ENCODE measurements around the gene KIF1A. TPM values are rescaled to one million over a fixed set of nuclear protein-coding genes. Genes with fewer than 3 reads are reported as not detected.

The KIF1A gene
- polyA plus RNA-seq, 1 donor from 2014 or later = 63.4 TPM

DNA sequence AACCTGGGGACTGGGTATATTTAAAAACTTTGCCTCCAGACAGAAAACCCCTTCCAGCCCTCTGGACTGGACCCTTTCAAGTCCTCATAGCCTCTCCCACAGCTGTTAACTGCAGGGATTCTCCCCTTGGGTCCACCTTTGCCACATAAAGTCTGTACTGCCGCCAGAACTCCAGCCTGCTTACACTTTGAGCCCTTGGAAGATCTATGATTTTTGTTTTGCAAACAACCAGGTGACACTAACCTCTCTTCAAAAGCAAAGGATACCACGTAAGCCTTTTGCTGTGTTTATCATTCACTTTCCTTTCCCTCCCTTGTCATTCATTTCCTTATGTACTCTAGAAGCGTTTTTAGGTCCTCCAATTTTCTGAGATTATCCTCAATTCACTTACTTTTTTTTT, 44.5 kb upstream of the KIF1A start:
- Histone ChIP-seq H3K9me2 (ENCODE audit: insufficient read depth, low read length) (no peaks in the 10 kb centered on the region), H3K4me3 (ENCODE audit: low read length) (no peak overlapping the region), H3K27ac (ENCODE audit: low read length) (no peak overlapping the region), H3F3A (ENCODE audit: insufficient read depth, low read length, poor library complexity, severe bottlenecking) (no peaks in the 10 kb centered on the region), H3K9ac (ENCODE audit: low read length) (no peak overlapping the region), H3K27me3 (ENCODE audit: insufficient read depth, low read depth, low read length) (no peaks in the 10 kb centered on the region), H3K9me3 (ENCODE audit: low read length) (no peaks in the 10 kb centered on the region), H3K4me2 (ENCODE audit: low read length) (no peak overlapping the region), H3K36me3 (ENCODE audit: insufficient read depth, low read length) (no peaks in the 10 kb centered on the region), H4K20me1 (ENCODE audit: insufficient read depth) (no peaks in the 10 kb centered on the region), H3K79me2 (replicated peaks; ENCODE audit: insufficient read depth, low read length) (no peaks in the 10 kb centered on the region), H2AFZ (ENCODE audit: low read depth, low read length) (no peak overlapping the region)
- TF ChIP-seq TAF1 (IDR thresholded peaks at IDR 0.05; ENCODE audit: low read depth) = no peak
- no peak for TF ChIP-seq EP300 (conservative IDR thresholded peaks at IDR 0.05; ENCODE audit: poor library complexity, severe bottlenecking)
- TF ChIP-seq, protein P1, sequence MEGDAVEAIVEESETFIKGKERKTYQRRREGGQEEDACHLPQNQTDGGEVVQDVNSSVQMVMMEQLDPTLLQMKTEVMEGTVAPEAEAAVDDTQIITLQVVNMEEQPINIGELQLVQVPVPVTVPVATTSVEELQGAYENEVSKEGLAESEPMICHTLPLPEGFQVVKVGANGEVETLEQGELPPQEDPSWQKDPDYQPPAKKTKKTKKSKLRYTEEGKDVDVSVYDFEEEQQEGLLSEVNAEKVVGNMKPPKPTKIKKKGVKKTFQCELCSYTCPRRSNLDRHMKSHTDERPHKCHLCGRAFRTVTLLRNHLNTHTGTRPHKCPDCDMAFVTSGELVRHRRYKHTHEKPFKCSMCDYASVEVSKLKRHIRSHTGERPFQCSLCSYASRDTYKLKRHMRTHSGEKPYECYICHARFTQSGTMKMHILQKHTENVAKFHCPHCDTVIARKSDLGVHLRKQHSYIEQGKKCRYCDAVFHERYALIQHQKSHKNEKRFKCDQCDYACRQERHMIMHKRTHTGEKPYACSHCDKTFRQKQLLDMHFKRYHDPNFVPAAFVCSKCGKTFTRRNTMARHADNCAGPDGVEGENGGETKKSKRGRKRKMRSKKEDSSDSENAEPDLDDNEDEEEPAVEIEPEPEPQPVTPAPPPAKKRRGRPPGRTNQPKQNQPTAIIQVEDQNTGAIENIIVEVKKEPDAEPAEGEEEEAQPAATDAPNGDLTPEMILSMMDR (IDR thresholded peaks at IDR 0.05; ENCODE audit: poor library complexity, severe bottlenecking) = no peak
- no peak for TF ChIP-seq SMC3 (conservative IDR thresholded peaks at IDR 0.05; ENCODE audit: poor library complexity)
- TF ChIP-seq MXI1 (conservative IDR thresholded peaks at IDR 0.05; ENCODE audit: poor library complexity, severe bottlenecking) = no peak
- no peak for TF ChIP-seq POLR2AphosphoS5 (IDR thresholded peaks at IDR 0.05)
- TF ChIP-seq EZH2 (IDR thresholded peaks at IDR 0.05; ENCODE audit: borderline replicate concordance, insufficient read depth, low read length, poor library complexity, severe bottlenecking) = no peak

DNA sequence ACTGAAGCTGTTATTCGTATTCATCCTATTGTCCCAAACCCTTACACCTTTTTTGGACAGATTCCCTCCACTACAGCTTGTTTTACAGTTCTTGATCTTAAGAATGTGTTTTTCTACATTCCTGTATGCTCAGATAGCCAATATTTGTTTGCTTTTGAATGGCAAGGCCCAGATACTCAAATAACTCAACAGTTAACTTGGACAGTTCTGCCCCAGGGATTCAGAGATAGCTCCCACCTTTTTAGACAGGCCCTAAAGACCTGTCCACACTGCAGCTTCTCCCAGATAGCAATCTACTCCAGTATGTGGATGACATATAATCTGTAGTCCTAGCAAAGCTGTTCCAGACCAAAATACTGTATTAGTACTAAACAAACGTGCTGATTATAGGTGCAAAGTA, 41.5 kb upstream of the KIF1A start:
- Histone ChIP-seq H3K27ac (ENCODE audit: low read length) (no peak overlapping the region), H3K27me3 (ENCODE audit: insufficient read depth, low read depth, low read length) (no peaks in the 10 kb centered on the region), H3K4me2 (ENCODE audit: low read length) (no peak overlapping the region), H3K9me2 (ENCODE audit: insufficient read depth, low read length) (no peaks in the 10 kb centered on the region), H4K20me1 (ENCODE audit: insufficient read depth) (no peaks in the 10 kb centered on the region), H2AFZ (ENCODE audit: low read depth, low read length) (no peak overlapping the region), H3K4me3 (ENCODE audit: low read length) (no peak overlapping the region), H3K9me3 (ENCODE audit: low read length) (no peaks in the 10 kb centered on the region), H3K9ac (ENCODE audit: low read length) (no peak overlapping the region), H3K36me3 (ENCODE audit: insufficient read depth, low read length) (no peaks in the 10 kb centered on the region), H3K79me2 (replicated peaks; ENCODE audit: insufficient read depth, low read length) (no peaks in the 10 kb centered on the region), H3F3A (ENCODE audit: insufficient read depth, low read length, poor library complexity, severe bottlenecking) (no peaks in the 10 kb centered on the region)
- TF ChIP-seq MXI1 (conservative IDR thresholded peaks at IDR 0.05; ENCODE audit: poor library complexity, severe bottlenecking) (no peak), EZH2 (IDR thresholded peaks at IDR 0.05; ENCODE audit: borderline replicate concordance, insufficient read depth, low read length, poor library complexity, severe bottlenecking) (no peak), RAD21 (conservative IDR thresholded peaks at IDR 0.05) (no peak), POLR2AphosphoS5 (IDR thresholded peaks at IDR 0.05) (no peak), TAF1 (IDR thresholded peaks at IDR 0.05; ENCODE audit: low read depth) (no peak), EP300 (conservative IDR thresholded peaks at IDR 0.05; ENCODE audit: poor library complexity, severe bottlenecking) (no peak), SMC3 (conservative IDR thresholded peaks at IDR 0.05; ENCODE audit: poor library complexity) (no peak)
- TF ChIP-seq, protein P1 (IDR thresholded peaks at IDR 0.05; ENCODE audit: poor library complexity, severe bottlenecking) = no peak
- TF ChIP-seq, protein P2, sequence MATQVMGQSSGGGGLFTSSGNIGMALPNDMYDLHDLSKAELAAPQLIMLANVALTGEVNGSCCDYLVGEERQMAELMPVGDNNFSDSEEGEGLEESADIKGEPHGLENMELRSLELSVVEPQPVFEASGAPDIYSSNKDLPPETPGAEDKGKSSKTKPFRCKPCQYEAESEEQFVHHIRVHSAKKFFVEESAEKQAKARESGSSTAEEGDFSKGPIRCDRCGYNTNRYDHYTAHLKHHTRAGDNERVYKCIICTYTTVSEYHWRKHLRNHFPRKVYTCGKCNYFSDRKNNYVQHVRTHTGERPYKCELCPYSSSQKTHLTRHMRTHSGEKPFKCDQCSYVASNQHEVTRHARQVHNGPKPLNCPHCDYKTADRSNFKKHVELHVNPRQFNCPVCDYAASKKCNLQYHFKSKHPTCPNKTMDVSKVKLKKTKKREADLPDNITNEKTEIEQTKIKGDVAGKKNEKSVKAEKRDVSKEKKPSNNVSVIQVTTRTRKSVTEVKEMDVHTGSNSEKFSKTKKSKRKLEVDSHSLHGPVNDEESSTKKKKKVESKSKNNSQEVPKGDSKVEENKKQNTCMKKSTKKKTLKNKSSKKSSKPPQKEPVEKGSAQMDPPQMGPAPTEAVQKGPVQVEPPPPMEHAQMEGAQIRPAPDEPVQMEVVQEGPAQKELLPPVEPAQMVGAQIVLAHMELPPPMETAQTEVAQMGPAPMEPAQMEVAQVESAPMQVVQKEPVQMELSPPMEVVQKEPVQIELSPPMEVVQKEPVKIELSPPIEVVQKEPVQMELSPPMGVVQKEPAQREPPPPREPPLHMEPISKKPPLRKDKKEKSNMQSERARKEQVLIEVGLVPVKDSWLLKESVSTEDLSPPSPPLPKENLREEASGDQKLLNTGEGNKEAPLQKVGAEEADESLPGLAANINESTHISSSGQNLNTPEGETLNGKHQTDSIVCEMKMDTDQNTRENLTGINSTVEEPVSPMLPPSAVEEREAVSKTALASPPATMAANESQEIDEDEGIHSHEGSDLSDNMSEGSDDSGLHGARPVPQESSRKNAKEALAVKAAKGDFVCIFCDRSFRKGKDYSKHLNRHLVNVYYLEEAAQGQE (IDR thresholded peaks at IDR 0.05; ENCODE audit: borderline replicate concordance) = no peak
